CD1c-positive myeloid dendritic cell (primary cell): ENCODE measurements around the gene GJB6.

Source experiments
- DNase-seq: peaks from one replicate; pipeline ENCODE4 v3.0.0-alpha.2; 2016; ENCODE audit errors: extremely low spot score

GJB6 gene

GRCh38 chr13:20186771-20187170 lies 45.3 kb downstream of the GJB6 start:
- no peak for DNase-seq

- DNase-seq, result no peak
These were observed 46.6 kb downstream of the GJB6 start for GRCh38 chr13:20185366-20186056.

GRCh38 chr13:20182231-20182846 lies 49.8 kb downstream of the GJB6 start:
- peak; percentile 83 for DNase-seq

GRCh38 chr13:20181188-20181587 lies 50.9 kb downstream of the GJB6 start:
- DNase-seq, result no peak

GRCh38 chr13:20178156-20178555 lies 54.0 kb downstream of the GJB6 start:
- no peak for DNase-seq

GRCh38 chr13:20177049-20177831 lies 54.9 kb downstream of the GJB6 start:
- DNase-seq, result no peak

- no peak for DNase-seq
These were observed 56.0 kb downstream of the GJB6 start for GRCh38 chr13:20175907-20176652.

- no peak for DNase-seq
These were observed 56.7 kb downstream of the GJB6 start for GRCh38 chr13:20175406-20175794.

GRCh38 chr13:20174656-20175405 lies 57.3 kb downstream of the GJB6 start:
- peak; percentile 98 for DNase-seq

- DNase-seq, result peak; percentile 42
These were observed 58.9 kb downstream of the GJB6 start for GRCh38 chr13:20173116-20173746.
